LNCAP (cell line): ENCODE data around the gene C9orf153.

Experiments
- TF ChIP-seq, protein P1 (sequence below): fragments of 450-650 bp; IDR thresholded peaks from 2 replicates; pipeline ENCODE4 v1.5.1; 2017; ENCODE audit warnings: mild to moderate bottlenecking

The C9orf153 gene

GRCh38 chr9:86257391-86257790, 2.1 kb downstream of the C9orf153 start:
- TF ChIP-seq, protein P1, sequence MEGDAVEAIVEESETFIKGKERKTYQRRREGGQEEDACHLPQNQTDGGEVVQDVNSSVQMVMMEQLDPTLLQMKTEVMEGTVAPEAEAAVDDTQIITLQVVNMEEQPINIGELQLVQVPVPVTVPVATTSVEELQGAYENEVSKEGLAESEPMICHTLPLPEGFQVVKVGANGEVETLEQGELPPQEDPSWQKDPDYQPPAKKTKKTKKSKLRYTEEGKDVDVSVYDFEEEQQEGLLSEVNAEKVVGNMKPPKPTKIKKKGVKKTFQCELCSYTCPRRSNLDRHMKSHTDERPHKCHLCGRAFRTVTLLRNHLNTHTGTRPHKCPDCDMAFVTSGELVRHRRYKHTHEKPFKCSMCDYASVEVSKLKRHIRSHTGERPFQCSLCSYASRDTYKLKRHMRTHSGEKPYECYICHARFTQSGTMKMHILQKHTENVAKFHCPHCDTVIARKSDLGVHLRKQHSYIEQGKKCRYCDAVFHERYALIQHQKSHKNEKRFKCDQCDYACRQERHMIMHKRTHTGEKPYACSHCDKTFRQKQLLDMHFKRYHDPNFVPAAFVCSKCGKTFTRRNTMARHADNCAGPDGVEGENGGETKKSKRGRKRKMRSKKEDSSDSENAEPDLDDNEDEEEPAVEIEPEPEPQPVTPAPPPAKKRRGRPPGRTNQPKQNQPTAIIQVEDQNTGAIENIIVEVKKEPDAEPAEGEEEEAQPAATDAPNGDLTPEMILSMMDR: no peak

DNA sequence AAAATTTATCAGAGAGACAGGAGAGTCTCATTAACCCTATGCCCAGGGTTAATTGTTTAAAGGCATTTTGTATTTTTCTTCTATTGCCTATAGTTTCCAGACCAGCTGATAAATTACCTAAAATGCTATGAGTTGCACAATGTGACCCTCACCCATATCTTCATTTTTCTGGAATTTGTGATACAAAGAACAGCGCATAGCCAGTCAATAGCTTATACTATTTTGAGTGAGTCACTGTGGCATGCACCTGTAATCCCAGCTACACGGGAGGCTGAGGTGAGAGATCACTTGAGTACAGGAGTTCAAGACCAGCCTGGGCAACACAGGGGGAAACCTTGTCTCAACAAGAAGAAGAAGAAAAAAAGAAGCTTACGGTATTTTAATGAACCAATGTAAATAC, 2.8 kb downstream of the C9orf153 start:
- TF ChIP-seq, protein P1: no peak

DNA sequence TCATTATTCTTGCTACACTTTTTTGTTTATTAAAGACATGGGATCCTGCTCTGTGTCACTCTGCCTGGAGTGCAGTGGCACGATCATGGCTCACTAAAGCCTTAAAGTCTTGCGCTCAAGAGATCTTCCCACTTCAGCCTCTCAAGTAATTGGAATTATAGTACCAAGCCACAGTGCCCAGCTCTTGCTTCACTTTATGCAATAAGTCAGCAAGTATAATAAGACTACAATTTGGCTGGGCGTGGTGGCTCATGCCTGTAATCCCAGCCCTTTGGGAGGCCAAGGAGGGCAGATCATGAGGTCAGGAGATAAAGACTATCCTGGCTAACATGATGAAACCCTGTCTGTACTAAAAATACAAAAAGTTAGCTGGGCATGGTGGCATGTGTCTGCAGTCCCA, 5.9 kb downstream of the C9orf153 start:
- TF ChIP-seq, protein P1: no peak

DNA sequence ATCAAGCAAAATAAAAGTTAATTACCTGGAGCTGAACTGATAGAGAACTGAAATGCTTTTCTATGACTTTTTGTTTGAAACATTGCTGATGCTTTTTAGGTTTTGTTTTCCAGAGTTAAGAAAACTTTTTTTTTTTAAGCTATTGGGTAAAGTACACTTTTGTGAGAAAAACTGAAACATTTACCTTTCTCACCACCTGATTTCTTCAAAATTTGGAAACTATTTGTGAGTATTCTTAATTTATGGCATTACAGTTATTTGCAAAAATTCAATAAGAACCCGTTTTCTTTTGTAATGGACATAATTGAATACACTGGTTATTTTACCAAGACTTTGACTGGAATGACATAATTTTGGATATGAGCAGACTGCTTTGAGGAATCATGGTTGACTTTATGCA, 6.6 kb downstream of the C9orf153 start:
- TF ChIP-seq, protein P1: no peak

GRCh38 chr9:86250123-86250522, 9.3 kb downstream of the C9orf153 start:
- TF ChIP-seq, protein P1: no peak

DNA sequence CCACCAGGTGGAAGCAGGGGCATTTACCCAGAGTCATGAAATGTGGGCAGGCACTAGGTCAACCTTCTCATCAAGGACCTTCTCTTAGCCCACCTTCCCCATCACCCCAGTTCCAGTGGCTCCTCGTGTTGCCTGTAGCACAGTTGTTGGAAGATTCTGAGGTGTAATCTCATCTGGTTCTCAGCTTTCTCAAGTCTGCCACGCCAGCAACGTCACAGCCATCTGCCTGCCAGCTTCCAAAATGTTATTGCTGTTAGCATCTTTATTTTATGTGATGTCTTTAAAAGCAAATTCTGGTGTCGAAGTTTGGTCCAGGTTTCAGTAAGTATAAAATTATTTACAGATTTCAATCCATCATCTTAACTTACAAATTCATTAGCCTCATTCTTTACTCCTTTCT, 10.7 kb downstream of the C9orf153 start:
- TF ChIP-seq, protein P1: no peak

DNA sequence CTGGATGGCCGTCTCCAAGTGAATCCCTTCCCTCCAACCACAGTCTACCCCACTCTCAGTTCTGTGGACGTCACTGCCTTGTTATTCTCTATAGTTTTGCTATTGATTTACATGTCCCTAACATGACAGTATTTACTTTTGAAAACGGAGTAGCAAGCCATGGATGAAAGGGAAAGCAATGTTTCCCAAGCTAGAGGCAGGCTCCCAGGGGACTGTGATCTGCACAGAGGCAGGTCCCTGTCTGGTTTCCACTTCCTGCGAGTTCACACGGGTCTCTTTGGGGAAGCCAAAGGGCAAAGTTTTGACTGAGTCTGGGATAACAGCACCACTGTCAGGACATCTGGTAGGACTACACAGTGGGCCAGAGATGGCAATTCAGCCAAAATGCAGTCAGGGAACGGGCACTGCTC, 12.7 kb downstream of the C9orf153 start:
- TF ChIP-seq, protein P1: no peak

- TF ChIP-seq, protein P1: no peak
Observed at GRCh38 chr9:86242071-86242470, 17.4 kb downstream of the C9orf153 start.
